GM21717 (cell line): Measurements from ENCODE around the gene NME7.
"Not testable (repeated sequence)": the region's sequence is repeated elsewhere in the genome, so short reads cannot be mapped to it uniquely, and the experiment has no call there.

Experiments used
- ATAC-seq: cut with Tn5 transposase; IDR thresholded peaks from one replicate; pipeline ENCODE4 v1.9.1; 2021; ENCODE audit warnings: mild to moderate bottlenecking, moderate library complexity; ENCODE audit not compliant: unreplicated experiment

The NME7 gene

DNA sequence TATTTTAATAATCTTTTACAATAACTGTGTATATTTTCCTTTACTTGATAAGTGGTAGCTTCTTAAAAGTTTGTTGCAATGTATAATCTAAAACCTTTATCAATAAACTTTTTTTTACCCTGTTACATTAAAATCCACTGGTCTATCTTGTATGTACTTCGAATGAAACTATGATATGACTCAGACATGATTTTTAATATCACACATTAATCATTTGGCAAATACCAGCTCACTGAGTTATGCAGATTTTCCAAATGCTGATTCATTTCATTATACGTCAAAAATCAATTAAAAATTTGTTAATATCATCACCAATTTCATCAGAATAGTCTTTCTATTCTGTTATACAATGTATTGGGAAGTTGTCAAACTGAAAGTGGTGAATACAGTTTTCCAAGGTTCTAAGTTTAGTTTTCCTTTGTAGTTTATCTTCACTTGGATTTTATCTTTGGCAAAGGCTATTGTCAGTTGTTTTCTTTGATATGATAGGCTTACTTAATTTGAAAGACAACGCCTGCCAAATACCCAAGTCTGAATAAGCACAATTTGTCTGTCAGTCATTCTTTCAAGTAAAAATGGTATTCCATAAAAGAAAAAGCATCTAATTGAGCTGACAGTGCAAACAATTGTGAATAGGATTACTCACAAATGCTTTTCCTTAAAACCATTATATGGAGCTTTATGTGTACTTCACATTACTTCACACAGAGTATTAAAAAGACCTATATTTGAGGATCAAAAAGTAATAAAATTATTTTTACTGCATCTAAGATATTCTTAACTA, 127.0 kb downstream of the NME7 start:
- ATAC-seq: no peak

DNA sequence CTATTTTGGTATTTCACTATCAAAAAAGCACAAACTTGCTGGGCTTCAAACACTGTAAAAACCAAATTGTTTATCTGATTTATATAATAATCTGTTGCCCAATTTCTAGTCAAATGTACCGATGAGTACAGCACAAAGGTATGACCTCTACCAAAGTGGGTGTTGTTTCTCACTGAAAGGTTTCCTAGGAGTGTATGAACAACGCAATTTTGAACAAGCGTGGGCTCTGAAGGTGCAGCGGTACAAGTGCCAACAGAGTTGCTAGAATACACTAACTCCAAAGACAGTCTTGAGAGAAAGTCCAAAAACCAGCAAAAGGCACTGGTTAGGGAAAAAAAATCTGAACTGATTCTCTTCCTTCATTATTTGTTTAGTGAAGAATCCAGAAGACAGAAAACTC, 130.7 kb downstream of the NME7 start:
- ATAC-seq: no peak

GRCh38 chr1:169236143-169236542, 131.5 kb downstream of the NME7 start:
- ATAC-seq: no peak

GRCh38 chr1:169235568-169235967, 132.0 kb downstream of the NME7 start:
- ATAC-seq: no peak

- ATAC-seq: no peak
Measured at GRCh38 chr1:169234780-169235179, 132.8 kb downstream of the NME7 start.

- ATAC-seq: no peak
Measured at GRCh38 chr1:169217636-169218035, 150.0 kb downstream of the NME7 start.

DNA sequence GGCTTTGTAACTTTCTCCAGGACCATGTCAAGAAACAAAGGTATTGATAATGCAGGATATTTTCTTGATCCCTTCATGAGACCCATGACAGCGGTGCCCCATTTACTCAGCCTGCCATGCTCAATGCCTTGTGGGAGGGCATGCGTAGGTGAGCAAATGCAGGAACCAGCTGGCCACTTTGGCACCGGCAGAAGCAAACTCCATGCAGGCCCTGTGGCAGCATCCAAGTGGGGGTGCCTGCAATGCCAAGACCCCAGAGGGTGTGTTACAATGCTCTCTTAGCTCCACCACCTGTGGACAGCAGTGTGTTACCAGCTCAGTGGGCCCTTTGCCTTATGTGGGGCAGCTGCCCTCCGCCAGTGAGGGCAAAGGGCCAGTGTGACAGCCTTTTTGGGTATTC, 153.0 kb downstream of the NME7 start:
- no peak for ATAC-seq

- ATAC-seq: no peak
Measured at GRCh38 chr1:169212088-169212487, 155.5 kb downstream of the NME7 start.

- no peak for ATAC-seq
Measured at GRCh38 chr1:169207797-169208520, 159.6 kb downstream of the NME7 start.

DNA sequence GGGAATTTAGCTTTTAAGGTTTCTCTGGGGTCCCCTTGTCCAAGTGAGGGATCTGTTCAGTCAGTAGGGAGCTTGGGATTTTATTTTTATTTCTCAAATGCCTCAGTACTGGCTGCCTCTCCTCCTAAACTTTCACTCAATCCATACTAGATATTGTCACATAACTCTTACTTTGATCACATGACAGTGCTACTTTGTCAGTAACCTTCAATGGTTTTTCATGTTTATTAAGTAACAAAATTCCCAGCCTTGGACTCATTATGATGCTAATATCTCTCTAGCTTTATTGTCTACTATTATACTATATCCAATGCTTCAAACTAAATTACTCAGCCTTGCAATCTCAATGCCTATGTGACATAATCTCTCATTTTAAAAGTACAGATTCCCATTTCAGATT, 163.4 kb downstream of the NME7 start:
- no peak for ATAC-seq

- no peak for ATAC-seq
Measured at GRCh38 chr1:169202791-169203665, 164.6 kb downstream of the NME7 start.

DNA sequence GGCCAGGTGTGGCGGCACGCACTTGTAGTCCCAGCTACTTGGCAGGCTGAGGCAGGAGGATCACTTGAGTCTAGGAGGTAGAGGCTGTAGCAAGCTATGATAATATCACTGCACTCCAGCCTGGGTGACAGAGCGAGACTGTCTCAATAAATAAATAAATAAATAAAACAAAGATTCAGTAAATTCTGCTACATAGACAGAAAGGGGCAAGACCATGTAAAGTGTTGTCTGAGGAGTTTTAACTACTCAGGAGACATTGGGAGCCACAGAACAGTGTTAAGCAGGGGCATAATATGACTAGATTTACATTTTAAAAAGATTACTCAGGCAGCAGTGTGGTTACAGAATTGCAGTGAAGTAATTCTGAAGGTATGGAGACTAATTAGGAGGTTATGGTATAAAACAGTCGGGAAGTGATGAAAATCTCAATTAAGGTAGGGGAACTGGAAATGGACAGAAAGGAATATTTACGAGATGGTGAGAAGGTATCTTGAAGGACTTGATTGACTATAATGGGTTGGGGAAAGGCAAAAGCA, 166.4 kb downstream of the NME7 start:
- no peak for ATAC-seq

GRCh38 chr1:169200319-169200718, 167.3 kb downstream of the NME7 start:
- ATAC-seq: no peak

DNA sequence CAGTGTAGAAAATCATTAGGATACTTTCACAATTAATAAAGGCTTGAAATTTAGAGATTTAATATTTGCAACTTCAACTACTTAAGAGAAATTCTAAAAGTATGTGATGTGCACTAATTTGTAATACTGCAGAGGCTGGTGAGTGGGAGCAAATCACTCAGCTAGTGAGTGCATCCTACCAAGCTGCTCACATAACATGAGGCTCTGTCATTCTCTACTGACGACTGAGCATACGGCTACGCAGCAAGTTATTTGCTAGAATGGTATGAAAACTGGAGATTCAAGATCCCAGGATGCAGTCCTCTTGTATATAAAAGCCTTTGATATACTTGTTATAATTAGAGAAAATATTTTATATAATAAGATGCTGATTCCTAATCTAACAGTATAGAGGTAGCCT, 171.0 kb downstream of the NME7 start:
- no peak for ATAC-seq

DNA sequence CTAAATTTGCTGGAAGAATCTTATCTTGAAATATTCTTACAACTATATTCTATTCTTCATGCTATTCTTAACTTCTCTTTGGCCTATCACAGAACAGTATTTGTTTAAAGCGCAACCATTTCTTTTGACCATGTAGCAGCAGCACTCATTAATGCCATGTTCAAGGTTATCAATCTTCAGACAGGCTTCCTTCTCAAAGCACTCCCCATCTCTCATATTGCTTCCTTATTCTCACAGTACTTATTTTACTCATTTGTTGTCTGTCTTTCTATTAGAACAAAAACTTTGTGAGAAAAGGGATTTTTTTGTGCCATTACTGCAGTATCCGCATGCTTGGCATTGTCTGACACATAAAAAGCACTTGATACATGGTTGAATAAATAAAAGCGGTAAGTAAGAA, 171.4 kb downstream of the NME7 start:
- ATAC-seq: no peak

DNA sequence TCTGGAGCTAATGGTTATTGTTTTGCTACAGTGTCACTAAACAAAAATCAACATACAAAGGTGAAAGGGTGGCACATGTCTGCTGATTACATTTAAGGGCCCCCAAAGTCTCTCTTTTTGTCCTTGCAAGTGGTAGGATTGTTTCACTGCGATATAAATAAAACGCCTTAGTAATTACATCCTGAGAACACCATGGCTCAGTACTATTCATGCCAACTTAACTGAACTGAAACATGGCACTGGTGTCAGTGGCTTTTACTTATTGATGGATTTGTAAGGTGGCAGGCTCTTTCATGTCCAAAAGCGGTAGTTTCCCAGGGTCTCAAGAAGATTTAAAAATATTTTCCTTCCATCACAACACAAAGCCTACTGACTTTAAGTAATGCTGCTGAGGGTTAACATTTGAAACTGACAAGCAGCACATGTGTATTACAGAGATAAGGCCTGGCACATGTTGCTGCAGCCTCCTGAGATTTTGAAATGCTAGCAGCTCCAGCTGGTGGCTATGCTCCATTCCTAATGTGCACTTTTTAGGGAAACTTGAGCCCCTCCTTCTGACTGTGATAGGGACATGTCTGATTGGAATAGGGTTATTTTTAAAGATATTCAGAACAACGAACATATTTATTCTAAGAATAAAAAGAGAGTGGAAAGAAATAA, 174.3 kb downstream of the NME7 start:
- ATAC-seq: no peak

- ATAC-seq: no peak
Measured at GRCh38 chr1:169186106-169186505, 181.5 kb downstream of the NME7 start.

DNA sequence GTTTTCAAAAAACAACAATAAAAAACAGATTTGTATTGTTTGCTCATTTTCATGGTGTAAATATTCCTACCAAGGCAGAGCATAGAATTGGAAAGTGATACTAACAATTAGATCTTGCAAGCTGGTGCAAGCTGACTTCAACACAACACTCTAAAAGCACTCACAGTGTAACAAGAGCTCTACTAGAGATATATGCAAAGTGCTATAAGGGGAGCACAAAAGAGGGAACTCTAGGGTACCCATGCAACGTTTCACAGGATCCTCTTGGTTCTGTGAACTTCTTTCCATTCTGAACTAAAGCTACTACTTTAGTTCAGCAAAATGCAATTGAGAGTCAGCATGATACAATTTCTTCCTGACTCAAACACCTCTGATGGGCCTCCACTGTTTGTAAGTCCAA, 182.8 kb downstream of the NME7 start:
- no peak for ATAC-seq

DNA sequence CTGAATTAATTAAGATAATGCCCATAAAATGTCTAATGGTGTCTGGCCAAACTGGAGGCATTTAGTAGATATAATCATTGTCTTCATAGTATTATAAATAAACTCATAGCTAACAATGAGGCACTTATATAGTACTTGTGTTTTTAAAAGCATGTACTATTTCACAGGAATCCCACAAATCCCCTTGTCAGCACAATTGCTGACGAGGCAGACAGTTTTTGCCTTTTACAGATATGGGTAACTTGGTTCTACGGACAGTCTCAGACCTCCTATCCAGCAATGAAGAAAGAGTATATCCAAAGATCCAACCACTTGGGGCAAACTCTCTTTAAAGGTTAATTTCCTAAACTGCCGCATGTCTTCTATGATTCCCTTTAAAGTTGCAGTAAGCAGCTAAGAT, 187.4 kb downstream of the NME7 start:
- no peak for ATAC-seq

DNA sequence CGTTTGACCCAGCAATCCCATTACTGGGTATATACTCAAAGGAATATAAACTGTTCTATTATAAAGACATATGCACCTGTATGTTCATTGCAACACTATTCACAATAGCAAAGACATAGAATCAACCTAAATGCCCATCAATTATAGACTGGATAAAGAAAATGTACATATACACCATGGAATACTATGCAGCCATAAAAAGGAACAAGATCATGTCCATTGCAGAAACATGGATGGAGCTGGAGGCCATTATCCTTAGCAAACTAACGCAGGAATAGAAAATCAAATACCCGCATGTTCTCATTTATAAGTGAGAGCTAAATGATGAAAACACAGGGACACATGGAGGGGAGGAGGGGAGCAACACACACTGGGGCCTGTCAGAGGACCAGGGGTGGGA, 188.2 kb downstream of the NME7 start:
- not testable (repeated sequence) for ATAC-seq

DNA sequence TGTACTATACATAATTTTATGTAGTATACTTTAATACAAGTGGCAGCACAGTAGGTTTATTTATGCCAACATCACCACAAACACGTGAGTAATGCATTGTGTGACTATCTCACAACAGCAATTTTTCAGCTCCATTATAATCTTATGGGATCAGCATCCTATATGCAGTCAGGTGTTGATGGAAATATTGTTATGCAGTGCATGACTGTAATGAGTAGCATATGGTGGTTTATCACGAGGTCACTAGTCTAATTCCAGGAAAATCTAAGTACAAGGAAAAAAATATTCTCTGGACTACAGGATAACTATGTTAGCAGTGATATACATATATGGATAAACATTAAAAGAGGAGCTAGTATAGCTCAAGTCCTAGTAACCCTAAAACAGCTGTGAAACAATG, 192.1 kb downstream of the NME7 start:
- no peak for ATAC-seq
